SIG-M5 treated with dmso at 0.1 percent for 504 hours (cell line): ENCODE results near the gene CARM1.

ENCODE experiments used
- DNase-seq: peaks from one replicate; lab custom pipeline; 2025; ENCODE audit not compliant: unreplicated experiment; lab: John Stamatoyannopoulos, UW

The CARM1 gene

DNA sequence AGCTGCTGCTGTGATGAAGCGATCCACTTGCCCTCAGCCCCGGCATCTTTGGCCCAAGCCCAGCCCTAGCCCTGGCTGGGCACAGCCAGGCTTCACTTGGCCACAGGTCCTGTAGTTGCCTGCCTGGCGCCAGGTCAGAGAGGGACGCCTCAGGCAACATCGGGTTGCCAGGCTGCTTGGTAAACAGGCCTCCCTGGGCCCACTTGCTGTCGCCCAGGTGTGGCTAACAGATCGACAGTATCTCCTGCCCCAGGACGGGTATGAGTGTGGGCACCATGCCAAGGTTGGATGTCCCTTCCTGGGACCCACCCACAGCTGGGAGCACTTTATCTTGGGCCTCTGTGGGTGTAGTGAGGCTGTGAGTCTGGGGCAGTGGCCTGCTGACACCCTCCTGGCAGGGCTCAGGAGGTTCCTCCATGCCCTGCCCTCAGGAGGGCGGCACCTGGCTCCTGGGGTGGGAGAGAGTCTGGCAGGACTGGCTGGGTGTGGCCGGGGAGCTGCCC lies 27.8 kb downstream of the CARM1 start:
- peak; percentile 55 for DNase-seq

DNA sequence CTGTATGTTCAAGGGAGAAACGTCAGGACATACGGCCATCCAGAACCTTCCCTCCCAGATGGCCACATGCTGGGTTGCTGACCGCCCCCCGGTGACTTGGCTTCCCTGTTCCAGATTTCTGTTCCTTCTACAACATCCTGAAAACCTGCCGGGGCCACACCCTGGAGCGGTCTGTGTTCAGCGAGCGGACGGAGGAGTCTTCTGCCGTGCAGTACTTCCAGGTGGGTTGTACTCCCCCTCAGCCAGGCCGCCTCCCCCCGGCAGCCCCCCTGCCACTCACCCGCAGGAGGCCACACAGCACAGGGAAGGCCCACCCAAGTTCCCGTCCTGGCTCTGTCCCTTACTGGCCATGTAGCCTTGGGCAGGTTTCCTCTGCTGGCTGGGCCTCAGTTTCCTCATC lies 36.6 kb downstream of the CARM1 start:
- DNase-seq: no peak

DNA sequence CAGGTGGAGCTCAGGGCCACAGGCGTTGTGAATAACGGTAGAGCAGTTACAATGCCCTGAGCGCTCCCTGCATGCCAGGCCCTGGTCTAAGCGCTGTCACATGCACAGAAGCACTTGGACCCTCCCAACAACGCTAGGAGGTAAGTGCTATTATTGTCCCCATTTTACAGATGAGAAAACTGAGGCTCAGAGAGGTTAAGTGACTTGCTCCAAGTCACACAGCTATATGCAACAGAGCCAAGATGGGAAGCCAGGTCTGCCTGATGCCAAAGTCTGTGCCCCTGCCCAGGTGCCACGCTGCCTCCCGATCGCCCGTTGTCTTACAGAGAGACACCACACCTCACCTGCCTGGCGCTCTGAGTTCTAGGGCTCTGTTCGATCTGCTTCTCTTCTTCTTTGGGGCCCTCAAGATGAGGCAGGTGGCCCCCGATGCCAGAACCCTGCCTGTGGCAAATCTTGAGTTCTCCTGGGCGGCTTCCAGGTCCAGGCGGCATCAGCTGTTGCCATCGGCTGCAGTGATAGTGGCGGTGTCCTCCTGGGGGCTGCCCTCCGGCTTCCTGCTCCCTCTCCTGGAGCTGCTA lies 37.1 kb downstream of the CARM1 start:
- DNase-seq: no peak

DNA sequence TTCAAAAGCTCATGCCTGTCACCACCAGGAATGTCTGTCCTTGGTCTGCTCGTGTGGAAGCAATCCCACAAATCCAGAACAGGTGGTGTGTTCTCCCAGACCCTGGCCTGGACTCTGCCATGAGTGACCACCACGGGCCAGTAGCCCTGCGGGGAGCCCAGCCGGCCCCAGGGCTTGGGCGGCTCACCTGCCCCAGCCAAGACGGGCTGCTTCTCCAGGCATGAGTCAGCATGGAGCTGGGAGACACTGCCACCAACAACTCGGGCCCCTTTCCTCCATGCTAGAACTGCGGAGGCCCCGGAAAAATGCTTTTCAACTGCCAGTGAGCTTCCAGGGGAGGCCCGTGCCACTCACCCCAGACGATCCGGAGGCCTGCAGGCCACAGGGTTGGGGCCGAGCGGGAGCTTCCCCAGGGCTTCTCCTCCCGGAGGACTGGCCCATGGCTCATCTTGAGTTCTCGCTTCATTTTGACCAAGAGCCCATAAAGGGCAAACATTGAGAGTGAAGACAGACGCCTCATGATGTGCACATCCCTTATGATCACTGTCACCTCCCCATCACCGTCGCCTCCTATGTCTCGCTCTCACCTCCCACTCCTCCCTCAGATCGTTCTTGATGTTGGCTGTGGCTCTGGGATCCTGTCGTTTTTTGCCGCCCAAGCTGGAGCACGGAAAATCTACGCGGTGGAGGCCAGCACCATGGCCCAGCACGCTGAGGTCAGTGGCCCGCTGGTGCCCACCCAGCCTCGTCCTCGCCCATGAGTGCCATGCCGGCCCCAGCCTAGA lies 40.4 kb downstream of the CARM1 start:
- DNase-seq: no peak

DNA sequence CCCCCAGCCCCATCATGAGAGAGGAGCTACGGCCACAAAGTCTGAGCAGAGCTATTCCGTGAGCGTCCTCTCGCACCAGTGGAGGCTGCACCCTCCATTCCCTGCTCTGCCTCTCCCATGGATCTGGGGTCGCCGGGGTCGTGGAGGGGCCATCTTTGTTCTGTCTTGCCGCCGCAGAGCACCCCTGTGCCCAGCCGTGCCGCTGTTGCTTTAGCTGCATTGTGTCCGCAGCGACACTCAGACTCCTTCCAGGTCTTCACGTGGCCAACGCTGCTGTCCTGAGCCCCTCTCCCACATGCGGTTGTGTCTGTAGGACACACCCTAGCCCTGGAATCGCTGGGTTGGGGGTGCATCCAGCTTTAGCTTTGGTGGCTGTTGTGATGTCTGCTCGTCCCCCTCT lies 41.3 kb downstream of the CARM1 start:
- no peak for DNase-seq

DNA sequence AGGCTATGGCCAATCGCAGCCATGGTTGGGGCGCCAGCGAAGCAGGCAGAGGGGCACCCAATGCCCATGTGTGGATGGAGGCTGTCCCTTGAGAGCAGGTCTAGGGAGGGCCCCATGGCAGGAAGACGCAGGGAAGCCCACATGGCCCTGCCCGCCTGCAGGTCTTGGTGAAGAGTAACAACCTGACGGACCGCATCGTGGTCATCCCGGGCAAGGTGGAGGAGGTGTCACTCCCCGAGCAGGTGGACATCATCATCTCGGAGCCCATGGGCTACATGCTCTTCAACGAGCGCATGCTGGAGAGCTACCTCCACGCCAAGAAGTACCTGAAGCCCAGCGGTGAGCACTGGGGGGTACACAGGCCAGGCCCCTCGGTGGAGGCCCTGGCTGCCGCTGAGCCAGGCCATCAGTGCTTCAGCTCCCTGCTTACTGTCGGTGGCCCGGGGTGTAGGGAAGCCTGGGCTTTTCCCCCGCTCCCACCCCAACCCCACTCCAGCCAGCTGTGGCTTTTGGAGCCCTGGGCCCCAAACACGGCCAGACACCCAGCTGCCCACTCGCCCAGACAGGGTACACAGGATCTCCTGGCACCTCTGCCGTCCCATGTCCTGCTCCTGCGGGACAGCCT lies 42.5 kb downstream of the CARM1 start:
- DNase-seq: no peak

DNA sequence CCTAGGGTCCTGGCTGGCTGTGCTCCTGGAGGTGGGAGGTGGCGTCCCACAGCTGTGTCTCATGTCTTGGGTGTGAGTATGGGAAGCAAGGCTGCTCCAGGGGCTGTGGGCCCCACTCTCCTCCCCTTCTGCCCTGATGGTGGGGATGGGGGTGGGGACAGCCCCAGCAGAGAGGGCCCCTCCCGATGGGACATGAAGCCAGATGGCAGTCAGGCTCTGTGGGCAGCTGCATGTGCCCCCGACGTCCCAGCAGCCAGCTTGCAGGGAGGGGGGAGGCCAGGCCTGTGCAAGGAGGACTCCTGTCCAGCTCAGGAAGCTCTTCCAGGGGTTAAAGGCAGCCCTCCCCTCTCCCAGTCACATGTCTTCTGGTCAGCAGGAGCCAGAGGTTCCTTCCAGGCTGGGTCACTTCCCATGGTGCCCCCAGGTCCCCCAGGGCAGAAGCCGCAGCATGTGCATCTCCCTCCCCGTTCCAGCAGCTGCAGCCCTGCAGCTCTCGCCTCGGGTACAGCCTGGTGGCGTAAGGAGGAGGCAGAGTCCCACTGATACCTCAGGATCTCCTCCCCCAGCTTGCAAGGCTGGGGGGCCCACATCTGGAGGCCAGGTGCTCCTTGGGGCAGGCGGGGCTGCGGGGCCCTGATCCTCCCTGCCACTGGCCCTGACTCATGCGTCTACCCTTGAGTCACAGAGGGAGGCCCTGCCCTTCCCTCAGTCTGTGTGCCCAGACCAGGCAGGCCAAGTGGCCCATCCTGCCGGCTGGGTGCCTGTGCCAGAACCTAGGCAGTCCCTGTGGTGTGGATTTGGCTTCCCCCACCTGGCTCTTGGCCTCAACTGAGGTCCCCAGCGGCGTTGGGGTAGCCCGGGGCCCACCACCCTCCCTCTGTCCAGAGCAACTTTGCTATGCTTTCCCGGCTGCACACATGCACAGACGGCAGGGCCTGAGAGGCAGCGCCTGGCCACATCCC lies 44.1 kb downstream of the CARM1 start:
- no peak for DNase-seq

DNA sequence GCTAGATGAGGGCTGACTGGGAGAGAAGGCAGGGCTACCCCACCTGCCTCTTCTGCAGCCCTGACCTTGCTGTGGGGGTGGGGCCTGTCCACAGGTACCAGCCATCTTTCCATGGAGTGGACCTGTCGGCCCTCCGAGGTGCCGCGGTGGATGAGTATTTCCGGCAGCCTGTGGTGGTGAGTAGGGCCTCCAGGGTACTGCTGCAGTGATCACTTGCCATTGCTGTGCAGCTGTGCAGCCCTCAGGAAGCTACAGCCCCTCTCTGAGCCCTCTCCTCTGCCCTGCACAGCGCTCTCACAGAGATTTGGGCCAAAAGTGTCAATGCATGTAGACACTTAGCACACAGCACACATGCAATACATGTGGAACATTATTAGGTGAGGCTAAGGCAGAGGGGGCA lies 45.2 kb downstream of the CARM1 start:
- no peak for DNase-seq

DNA sequence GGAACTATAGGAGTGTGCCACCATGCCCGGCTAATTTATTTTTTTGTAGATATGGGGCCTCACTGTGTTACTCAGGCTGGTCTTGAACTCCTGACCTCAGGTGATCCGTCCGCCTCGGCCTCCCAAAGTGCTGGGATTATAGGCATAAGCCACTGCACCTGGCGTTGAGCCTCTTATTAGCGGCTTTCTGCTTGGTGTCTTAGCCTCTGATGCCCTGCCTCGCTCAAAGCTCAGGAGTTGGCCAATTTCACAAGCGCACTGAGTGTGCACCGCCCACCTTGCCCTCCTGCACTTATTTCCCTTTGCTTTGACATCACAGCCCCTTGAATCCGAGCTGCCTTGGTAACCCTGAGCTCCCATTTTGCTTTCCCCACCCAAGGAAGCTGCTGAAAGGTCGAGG lies 47.0 kb downstream of the CARM1 start:
- DNase-seq: no peak

DNA sequence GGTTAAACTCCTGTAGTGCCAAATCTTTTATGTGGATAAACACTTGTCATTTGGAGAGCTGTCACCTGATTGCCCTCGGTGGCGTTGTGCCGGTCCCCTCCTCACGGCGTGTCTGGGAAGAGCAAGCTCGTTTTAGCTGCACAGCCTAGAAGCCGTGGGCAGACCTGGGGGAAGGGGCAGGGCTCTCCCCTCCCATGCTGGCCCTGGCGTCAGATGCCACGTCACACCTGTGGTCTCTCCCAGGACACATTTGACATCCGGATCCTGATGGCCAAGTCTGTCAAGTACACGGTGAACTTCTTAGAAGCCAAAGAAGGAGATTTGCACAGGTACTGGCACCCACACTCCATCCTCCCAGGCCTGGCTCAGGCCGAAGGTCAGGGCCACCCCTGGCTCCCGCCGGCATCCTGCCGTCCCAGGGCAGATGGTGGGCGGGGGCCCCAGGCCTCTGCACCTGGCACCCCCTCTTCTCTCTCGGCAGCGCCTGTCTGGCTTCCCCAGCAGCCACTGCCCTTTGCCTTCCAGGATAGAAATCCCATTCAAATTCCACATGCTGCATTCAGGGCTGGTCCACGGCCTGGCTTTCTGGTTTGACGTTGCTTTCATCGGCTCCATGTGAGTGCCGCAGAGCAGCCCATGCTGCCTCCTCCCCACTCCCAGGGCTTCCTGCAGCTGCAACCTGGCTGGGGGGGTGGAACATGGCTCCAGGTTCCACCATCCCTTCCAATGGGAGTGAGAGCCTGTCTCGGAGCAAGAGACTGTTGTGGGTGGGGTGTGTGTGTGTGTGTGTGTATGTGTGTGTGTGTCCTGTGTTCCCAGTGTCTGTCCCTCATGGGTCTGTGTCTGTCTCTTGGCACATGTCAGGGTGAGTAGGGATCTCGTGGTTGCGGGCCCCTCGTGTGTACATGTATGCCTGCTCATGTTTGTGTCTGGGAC lies 48.3 kb downstream of the CARM1 start:
- DNase-seq: no peak

DNA sequence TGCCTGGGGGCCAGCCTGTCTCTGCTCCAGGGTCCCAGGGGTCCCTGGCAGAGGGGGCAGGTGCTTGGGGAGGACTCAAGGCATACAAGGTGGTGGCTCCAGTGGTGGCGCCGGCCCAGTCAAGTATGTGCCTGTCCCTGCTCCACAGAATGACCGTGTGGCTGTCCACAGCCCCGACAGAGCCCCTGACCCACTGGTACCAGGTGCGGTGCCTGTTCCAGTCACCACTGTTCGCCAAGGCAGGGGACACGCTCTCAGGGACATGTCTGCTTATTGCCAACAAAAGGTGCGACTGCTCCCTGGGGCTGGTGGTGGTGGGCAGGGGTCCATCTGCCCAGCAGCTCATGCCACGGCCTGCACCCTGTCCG lies 48.9 kb downstream of the CARM1 start:
- DNase-seq: no peak

DNA sequence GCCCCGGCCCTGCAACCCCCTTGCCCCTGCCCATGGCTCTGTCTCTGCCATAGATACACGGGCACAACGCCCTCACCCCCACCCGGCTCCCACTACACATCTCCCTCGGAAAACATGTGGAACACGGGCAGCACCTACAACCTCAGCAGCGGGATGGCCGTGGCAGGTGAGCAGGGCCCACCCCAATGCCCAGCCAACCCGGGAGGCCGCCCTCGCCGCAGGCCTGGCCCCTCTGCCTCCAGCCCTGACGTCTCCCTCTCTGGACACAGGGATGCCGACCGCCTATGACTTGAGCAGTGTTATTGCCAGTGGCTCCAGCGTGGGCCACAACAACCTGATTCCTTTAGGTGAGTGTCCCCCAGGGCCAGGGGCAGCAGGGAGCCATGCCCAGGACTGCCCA lies 49.4 kb downstream of the CARM1 start:
- DNase-seq: no peak

DNA sequence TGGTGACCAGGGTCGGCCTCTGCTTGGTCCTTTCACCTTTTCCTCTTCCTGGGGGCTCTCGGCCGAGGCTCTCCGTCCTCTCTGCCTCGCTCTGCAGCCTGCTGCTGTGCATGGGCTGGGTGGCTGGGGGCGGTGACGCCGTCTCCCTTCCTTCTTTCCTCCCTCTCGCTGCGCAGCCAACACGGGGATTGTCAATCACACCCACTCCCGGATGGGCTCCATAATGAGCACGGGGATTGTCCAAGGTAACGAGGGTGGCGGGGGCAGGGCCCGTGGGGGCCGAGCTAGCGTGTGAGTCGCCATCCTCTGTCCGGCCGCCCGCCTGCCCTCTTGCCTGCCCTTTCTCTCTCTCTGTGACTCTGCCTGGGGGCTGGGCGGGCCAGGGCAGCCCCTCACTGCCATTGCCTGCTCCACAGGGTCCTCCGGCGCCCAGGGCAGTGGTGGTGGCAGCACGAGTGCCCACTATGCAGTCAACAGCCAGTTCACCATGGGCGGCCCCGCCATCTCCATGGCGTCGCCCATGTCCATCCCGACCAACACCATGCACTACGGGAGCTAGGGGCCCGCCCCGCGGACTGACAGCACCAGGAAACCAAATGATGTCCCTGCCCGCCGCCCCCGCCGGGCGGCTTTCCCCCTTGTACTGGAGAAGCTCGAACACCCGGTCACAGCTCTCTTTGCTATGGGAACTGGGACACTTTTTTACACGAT lies 50.0 kb downstream of the CARM1 start:
- no peak for DNase-seq

DNA sequence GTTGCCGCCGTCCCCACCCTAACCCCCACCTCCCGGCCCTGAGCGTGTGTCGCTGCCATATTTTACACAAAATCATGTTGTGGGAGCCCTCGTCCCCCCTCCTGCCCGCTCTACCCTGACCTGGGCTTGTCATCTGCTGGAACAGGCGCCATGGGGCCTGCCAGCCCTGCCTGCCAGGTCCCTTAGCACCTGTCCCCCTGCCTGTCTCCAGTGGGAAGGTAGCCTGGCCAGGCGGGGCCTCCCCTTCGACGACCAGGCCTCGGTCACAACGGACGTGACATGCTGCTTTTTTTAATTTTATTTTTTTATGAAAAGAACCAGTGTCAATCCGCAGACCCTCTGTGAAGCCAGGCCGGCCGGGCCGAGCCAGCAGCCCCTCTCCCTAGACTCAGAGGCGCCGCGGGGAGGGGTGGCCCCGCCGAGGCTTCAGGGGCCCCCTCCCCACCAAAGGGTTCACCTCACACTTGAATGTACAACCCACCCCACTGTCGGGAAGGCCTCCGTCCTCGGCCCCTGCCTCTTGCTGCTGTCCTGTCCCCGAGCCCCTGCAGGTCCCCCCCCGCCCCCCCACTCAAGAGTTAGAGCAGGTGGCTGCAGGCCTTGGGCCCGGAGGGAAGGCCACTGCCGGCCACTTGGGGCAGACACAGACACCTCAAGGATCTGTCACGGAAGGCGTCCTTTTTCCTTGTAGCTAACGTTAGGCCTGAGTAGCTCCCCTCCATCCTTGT lies 50.7 kb downstream of the CARM1 start:
- DNase-seq: no peak

DNA sequence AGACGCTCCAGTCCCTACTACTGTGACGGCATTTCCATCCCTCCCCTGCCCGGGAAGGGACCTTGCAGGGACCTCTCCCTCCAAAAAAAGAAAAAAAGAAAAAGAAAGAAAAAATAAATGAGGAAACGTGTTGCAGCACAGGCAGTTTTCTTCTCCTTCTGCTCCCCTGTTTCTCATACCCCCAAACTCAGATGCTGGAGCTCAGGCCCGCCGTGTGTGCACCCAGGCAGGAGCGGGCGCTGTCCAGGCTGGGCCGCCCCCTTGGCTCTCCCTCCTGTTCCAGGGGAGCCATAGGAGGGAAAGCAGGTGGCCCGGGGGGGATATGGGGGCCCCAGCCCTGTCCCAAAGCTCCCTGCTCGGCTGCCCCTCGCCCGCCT lies 51.3 kb downstream of the CARM1 start:
- no peak for DNase-seq

DNA sequence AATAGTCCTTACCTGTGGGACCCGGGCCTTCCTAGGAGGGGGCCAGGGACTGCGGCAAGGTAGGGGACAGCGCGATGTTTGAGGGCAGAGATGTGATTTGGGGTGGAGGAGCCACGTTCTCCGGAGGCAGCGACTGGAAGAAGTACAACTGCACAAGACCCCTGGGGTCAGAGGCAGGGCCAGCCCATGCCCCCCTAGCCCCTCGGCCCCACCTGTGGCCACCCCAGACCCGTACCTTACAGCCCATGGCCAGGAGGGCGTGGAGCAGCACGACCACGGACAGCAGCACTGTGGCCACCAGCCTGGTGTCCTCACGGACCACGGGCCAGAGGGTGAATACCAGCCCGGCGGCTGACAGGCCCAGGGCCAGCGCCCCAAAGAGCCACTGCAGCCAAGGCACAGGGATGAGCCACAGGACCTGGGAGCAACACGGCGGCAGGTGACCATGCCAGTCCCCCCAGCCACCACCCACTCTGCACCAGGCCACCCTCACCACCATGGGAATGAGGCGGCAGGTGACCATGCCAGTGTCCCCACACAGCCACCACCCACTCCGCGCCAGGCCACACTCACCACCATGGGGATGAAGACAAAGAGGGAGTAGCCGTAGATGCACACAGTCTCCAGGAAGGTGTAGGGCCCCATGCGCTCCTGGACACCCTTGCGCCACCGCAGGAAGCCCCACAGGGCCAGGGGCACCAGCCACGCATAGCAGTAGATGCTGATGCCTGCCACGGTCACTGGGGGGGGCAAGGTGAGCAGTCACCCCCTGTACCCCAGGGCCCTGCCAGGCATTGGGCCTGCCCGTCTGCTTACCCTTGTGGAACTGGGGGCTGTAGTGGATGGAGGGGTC lies 52.1 kb downstream of the CARM1 start:
- DNase-seq: no peak

DNA sequence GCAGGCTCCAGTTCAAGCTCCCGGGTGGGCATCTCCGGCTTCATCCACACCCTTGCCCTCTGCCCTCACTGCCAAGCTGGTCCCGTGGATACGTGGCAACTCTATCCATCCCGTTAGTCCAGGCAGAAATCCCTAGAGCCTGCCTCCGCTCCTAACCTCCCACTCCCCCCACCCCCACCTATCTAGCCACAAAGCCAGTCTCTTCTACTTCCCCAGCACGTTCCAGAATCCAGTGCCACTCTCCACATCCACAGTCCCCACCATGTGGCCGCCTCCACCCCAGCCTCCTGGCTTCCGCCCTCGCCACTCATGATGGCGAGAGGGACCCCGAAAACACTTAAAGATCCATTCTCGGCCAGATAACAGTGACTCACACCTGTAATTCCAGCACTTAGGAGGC lies 53.2 kb downstream of the CARM1 start:
- no peak for DNase-seq
